Measurements from ENCODE around the gene ISLR2.

Gene ISLR2

DNA sequence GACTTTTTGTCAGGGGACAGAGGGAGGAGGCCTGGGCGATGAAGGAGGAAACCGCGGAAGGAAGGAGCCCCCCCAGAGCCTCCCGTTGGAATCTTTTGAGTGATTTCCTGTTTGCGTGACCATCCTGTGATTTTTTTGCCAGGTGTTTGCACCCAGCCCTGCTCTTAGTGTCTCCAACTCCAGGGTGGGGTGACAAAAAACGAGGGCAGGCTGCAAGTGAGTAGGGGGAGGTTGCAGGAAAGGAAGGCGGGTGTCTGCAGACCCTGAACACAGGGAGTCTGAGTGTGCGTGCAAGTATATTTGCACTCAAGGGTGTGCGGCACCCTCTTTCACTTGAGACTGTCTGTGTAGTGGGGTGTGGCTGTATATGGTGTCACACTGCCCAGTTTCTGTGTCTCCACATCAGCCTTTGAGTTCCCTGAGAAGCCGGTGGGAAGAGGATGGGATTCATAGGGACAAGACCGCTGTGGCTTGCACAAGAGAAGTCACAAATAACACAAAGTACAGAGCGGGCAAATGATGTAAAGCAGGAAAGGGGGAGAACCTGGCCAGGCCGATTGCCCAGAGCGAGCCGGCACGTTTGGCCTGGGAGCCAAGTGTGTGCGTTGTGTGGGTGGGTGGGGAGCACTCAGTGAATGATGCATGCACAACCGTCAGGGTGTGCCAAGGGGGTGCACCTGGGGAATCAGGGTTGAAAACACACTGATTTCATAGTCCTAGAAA lies 6.6 kb downstream of the ISLR2 start:
- no peak for DNase-seq (ENCODE audit: low read depth)
- H3K4me3 ChIP-seq (ENCODE audit: low read depth, low read length): no peak overlapping the region
- TF ChIP-seq, protein P1, sequence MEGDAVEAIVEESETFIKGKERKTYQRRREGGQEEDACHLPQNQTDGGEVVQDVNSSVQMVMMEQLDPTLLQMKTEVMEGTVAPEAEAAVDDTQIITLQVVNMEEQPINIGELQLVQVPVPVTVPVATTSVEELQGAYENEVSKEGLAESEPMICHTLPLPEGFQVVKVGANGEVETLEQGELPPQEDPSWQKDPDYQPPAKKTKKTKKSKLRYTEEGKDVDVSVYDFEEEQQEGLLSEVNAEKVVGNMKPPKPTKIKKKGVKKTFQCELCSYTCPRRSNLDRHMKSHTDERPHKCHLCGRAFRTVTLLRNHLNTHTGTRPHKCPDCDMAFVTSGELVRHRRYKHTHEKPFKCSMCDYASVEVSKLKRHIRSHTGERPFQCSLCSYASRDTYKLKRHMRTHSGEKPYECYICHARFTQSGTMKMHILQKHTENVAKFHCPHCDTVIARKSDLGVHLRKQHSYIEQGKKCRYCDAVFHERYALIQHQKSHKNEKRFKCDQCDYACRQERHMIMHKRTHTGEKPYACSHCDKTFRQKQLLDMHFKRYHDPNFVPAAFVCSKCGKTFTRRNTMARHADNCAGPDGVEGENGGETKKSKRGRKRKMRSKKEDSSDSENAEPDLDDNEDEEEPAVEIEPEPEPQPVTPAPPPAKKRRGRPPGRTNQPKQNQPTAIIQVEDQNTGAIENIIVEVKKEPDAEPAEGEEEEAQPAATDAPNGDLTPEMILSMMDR (IDR thresholded peaks at IDR 0.05; ENCODE audit: control insufficient read depth, extremely low read depth, insufficient read depth): no peak

DNA sequence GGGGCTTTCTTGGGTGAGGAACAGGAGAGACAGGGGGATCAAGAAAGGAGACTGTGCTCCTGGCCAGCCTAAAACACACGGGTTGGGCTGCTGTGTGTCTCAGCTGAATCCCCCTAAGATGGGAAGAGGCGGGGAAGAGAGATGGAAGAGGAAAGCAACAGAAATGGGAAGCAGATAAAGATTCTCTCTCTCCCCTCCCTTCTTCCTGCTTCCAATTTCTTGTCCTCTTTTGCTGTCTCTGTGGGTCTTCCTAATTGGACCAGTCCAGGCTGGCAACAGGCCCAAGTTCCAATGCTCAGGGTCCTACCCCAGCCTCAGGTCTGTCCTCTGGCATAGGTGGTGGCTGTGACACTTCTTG lies 7.1 kb downstream of the ISLR2 start:
- H3K4me3 ChIP-seq (ENCODE audit: low read depth, low read length): no peak overlapping the region

DNA sequence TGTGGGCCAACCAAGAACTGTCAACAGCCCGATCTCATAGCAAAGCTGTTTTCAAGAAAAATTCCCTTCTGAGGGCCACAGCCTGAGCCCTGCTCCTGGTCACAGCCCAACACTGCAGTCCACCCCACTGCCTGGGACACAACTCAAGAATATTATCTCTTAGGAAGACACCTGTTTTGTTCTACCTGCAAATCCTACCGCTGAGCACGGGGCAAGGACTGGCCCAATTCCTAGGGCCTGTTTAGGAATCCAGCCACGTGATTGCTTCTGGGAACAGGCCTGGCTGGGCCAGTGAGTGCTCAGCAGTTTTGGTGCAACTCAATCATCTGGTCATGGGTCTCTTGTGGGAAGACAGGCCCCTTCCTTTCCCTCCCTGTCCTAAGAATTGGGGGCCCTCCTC lies 8.3 kb downstream of the ISLR2 start:
- TF ChIP-seq, protein P1 (IDR thresholded peaks at IDR 0.05; ENCODE audit: control insufficient read depth, extremely low read depth, insufficient read depth): no peak
- no peak for DNase-seq (ENCODE audit: low read depth)
- H3K4me3 ChIP-seq (ENCODE audit: low read depth, low read length): no peak overlapping the region

More for the DNA sequence above, 7.1 kb downstream of the ISLR2 start:
- no peak for DNase-seq (ENCODE audit: low read depth)
- TF ChIP-seq, protein P1 (IDR thresholded peaks at IDR 0.05; ENCODE audit: control insufficient read depth, extremely low read depth, insufficient read depth): no peak

DNA sequence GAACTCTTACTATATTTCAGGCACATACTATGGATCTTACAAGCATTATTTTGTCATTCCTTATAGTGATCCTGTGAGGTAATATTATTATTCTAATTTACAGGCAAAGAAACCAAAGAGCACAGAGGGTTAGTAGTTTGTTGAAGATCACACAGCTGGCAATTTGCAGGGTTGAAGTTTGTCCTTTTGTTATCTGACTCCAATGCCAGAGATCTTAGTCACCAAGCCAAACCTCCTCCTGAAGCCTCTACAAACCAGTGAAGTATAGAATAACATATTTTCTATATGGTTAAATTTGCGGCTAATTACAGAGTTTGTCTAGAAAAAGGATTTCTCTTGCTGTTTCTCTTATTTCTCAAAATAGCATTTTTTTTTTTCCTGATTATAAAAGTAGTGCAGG lies 11.2 kb downstream of the ISLR2 start:
- no peak for DNase-seq (ENCODE audit: low read depth)
- no peak overlapping the region for H3K4me3 ChIP-seq (ENCODE audit: low read depth, low read length)
- TF ChIP-seq, protein P1 (IDR thresholded peaks at IDR 0.05; ENCODE audit: control insufficient read depth, extremely low read depth, insufficient read depth): no peak

DNA sequence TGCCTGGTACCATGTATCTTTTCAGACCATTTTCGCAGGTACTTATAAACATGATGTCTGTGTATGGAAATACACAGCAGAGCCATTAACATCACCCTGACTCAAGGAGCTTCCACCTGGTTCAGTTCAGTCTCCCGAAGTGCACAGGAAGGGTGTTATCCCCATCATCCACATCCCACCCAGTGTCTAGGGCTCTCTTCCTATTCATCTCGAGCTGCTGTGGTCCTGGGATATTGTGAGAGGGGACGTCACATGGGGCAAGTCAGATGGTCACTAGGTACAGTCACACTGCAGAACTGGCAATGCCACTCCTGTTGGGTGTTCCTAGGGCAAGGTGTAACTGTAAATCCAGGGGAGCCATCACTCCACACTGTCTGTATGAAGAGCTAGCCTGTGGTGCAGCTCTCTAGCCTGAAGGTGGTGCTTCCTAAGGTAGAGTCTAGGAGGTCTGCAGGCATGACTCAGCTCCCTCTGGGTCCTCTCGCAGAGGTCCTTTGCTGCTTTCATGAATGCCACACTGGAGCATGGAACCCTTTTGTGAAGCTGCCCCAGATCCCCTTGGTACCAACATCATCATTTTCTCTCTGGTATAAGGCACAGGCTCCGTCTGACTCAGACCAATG lies 13.9 kb downstream of the ISLR2 start:
- no peak overlapping the region for H3K4me3 ChIP-seq (ENCODE audit: low read depth, low read length)
- DNase-seq (ENCODE audit: low read depth): no peak

DNA sequence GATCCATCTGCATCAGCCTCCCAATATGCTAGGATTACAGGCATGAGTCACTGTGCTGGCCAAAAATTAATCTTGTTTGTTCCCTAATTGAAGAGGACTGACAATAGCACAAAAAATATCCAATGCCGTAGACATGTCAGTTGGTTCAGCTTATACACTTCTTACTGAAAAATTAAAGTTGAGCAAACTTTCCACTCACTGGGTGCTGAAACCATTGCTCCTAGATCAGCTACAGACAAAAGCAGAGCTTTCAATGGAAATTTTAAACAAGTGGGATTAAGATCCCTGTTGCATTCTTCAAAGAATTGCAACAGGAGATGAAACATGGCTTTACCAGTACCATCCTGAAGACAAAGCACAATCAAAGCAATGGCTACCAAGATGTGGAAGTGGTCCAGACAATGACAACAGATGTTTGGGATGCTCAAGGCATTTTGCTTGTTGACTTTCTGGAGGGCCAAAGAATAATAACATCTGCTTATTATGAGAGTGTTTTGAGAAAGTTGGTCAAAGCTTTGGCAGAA lies 16.0 kb downstream of the ISLR2 start:
- H3K4me3 ChIP-seq (ENCODE audit: low read depth, low read length): no peak overlapping the region
- TF ChIP-seq, protein P1 (IDR thresholded peaks at IDR 0.05; ENCODE audit: control insufficient read depth, extremely low read depth, insufficient read depth): no peak
- no peak for DNase-seq (ENCODE audit: low read depth)

More for the DNA sequence above, 13.9 kb downstream of the ISLR2 start:
- TF ChIP-seq, protein P1 (IDR thresholded peaks at IDR 0.05; ENCODE audit: control insufficient read depth, extremely low read depth, insufficient read depth): no peak
